Kidney epithelial cell (primary cell): ENCODE data around the gene RBM39. TPM values are rescaled to one million over a fixed set of nuclear protein-coding genes. Genes with fewer than 3 reads are reported as not detected.

Experiments used
- DNase-seq: peaks from one replicate; pipeline ENCODE4 v3.0.0-alpha.2; 2010; ENCODE audit warnings: low read depth
- H3K27me3 ChIP-seq: 2 replicates; pipeline ENCODE4 v1.6.0; 2011; ENCODE audit warnings: low read length; ENCODE audit not compliant: control insufficient read depth, insufficient read depth
- H3K36me3 ChIP-seq: 2 replicates; pipeline ENCODE4 v1.5.1; 2011; ENCODE audit warnings: low read length; ENCODE audit not compliant: control insufficient read depth, insufficient read depth
- H3K4me3 ChIP-seq: 2 replicates; pipeline ENCODE4 v1.5.1; 2011; ENCODE audit warnings: low read depth, mild to moderate bottlenecking, control low read depth, low read length
- total RNA-seq: library from RNA; depleted of rRNA; stranded (reverse); fragments of >200 nt; gene quantifications from 2 replicates; pipeline ENCODE4 v1.2.3, GENCODE V29; 2015
- TF ChIP-seq, protein P1 (sequence below): IDR thresholded peaks from 2 replicates; pipeline ENCODE4 v1.5.1; 2011; ENCODE audit warnings: mild to moderate bottlenecking, moderate library complexity, low read length, control low read depth, inconsistent platforms; ENCODE audit not compliant: insufficient read depth, poor library complexity, severe bottlenecking

Gene RBM39
- total RNA-seq, 1 donor from 2014 or later, result 204 TPM

DNA sequence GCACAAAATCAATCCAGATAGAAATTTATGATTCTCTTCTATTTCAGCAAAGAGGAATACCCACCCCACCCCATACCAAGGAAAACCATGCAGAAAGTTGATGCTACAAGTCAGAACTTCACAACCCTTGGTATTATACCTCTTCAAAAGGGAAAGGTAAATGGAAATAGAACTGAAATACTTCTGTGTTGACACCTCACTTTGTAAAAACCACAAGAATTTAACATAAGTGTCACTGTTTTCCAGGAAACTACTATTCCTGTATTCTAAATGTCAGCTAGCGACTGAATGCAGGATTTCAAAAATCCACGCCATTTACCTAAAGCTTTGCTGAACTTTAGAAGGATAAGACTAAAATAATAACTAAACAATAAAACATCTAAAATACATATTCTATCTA lies 81.0 kb downstream of the RBM39 start:
- no peak for DNase-seq
- Histone ChIP-seq H3K27me3 (no peaks in the 10 kb centered on the region), H3K36me3 (no peaks in the 10 kb centered on the region), H3K4me3 (no peak overlapping the region)
- TF ChIP-seq, protein P1, sequence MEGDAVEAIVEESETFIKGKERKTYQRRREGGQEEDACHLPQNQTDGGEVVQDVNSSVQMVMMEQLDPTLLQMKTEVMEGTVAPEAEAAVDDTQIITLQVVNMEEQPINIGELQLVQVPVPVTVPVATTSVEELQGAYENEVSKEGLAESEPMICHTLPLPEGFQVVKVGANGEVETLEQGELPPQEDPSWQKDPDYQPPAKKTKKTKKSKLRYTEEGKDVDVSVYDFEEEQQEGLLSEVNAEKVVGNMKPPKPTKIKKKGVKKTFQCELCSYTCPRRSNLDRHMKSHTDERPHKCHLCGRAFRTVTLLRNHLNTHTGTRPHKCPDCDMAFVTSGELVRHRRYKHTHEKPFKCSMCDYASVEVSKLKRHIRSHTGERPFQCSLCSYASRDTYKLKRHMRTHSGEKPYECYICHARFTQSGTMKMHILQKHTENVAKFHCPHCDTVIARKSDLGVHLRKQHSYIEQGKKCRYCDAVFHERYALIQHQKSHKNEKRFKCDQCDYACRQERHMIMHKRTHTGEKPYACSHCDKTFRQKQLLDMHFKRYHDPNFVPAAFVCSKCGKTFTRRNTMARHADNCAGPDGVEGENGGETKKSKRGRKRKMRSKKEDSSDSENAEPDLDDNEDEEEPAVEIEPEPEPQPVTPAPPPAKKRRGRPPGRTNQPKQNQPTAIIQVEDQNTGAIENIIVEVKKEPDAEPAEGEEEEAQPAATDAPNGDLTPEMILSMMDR, result no peak

DNA sequence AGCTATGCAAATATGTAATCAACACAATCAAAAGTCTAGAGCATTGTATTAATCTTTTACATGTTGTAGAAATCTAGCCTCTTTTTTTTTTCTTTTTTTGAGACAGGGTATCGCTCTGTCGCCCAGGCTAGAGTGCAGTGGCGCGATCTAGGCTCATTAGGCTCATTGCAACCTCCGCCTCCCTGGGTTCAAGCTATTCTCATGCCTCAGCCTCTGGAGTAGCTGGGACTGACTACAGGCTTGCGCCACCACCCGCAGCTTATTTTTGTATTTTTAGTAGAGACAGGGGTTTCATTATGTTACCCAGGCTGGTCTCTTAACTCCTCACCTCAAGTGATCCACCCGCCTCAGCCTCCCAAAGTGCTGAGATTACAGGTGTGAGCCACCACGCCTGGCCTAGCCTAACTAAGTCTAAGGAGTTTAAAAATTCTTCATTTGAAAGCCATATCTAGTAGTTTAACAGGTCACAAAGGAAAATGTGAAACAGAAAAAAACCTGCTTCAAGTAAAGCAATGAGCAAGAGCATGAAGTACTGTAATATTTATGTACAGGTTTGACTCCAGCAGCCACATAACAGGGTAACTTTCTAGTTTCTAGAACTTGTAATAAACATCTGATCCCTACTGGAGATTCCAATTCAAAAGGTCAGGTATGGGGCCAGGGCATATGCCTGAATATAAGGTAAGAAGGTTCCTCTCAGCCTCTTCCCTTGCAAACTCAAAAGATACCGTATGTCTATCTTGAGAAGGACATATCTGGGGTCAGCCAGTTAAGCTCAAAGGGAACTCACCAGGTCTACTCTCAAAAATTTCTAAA lies 81.7 kb downstream of the RBM39 start:
- TF ChIP-seq, protein P1, result no peak
- Histone ChIP-seq H3K4me3 (no peak overlapping the region), H3K27me3 (no peaks in the 10 kb centered on the region), H3K36me3 (no peaks in the 10 kb centered on the region)
- no peak for DNase-seq

DNA sequence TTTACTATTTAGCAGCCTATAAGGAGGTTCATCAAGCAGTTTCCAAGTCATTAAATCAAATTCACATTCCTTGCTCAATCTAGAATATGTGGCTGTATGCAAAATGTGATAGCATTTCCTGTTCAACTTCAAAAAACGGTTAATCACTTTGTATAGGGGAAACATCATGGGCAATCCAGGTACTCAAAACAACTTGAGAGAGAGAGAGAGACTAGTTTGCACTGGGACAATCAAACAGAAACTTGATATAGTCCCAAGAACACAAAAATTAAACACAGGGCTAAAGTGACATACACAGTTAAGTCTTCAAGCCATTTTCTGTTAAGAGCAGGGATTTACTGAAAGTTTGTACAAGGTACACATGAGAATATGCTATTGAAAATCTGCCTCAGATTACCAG lies 84.8 kb downstream of the RBM39 start:
- Histone ChIP-seq H3K4me3 (no peak overlapping the region), H3K36me3 (peaks cover 7% of the 10 kb centered on the region), H3K27me3 (no peaks in the 10 kb centered on the region)
- no peak for DNase-seq
- TF ChIP-seq, protein P1, result no peak

DNA sequence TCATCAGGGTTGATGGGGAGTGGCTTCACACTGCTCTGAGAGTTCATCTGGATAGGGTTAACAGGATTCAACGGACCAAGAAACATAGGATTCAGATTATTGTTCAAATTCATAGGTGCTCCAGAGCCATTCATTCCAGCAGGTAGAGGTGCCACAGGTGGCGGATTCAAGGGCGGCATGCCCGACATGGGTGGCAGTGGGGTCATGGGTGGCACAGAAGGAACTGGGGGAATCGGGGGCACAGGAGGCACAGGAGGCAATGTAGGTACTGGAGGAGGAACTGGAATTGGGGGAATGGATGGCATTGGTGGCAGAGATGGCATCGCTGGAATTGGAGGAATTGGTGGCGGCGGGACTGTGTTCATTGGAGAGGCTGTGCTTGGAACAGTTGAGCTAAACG lies 87.6 kb downstream of the RBM39 start:
- no peak for DNase-seq
- H3K4me3 ChIP-seq, result no peak overlapping the region
- no peaks in the 10 kb centered on the region for H3K27me3 ChIP-seq
- TF ChIP-seq, protein P1, result no peak
- peaks cover 7% of the 10 kb centered on the region for H3K36me3 ChIP-seq

DNA sequence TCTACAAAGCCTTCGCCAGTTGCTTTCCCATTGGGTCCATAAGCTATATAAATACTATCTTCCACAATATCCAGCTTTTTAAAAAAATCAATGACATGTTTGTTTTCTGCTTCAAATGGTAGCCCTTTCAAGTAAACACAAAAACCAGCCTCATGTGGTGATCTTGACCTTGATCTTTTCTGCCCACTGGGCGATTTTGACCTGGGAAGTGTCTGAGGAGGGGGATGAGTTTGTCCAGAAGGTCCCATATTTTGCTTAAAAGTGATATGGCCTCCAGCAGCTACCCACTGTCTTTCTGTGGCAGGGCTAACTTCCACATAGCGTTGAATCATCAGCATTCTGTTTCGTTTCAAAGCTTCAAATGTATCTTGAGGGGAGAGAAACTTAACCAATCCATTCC lies 88.2 kb downstream of the RBM39 start:
- Histone ChIP-seq H3K36me3 (peaks cover 7% of the 10 kb centered on the region), H3K4me3 (no peak overlapping the region), H3K27me3 (no peaks in the 10 kb centered on the region)
- TF ChIP-seq, protein P1, result no peak
- no peak for DNase-seq

Other genes with a start within 250 kb of the RBM39 start
- gene C20orf173, start 212.6 kb downstream of the RBM39 start, total RNA-seq, result not detected in 2 replicates
- gene ERGIC3, start 200.2 kb downstream of the RBM39 start, total RNA-seq, result 215 and 229 TPM in 2 replicates
- gene SPAG4, start 126.4 kb downstream of the RBM39 start, total RNA-seq, result 2.6 and 7.9 TPM in 2 replicates
- gene CPNE1, start 77.4 kb downstream of the RBM39 start, total RNA-seq, result 109 and 158 TPM in 2 replicates
- gene RBM12, start 77.4 kb downstream of the RBM39 start, total RNA-seq, result 35.7 and 43.2 TPM in 2 replicates
- 25.9 and 30.8 TPM in 2 replicates for gene NFS1, start 42.9 kb downstream of the RBM39 start, total RNA-seq
- gene ROMO1, start 42.9 kb downstream of the RBM39 start, total RNA-seq, result 372 and 719 TPM in 2 replicates
- gene PHF20, start 29.8 kb upstream of the RBM39 start, total RNA-seq, result 34.5 and 39.0 TPM in 2 replicates
- gene SCAND1, start 212.2 kb upstream of the RBM39 start, total RNA-seq, result 119 and 153 TPM in 2 replicates
- 3.3 and 5.6 TPM in 2 replicates for gene CNBD2, start 226.3 kb upstream of the RBM39 start, total RNA-seq